IMR-90 (cell line): ENCODE measurements around the gene METTL24. TPM values are rescaled to one million over a fixed set of nuclear protein-coding genes. Genes with fewer than 3 reads are reported as not detected.

Source experiments
- ATAC-seq: fragments of 200-7000 bp; cut with Tn5 transposase; 2 replicates; pipeline ENCODE4 v1.9.1; 2020; ENCODE audit warnings: low read depth, mild to moderate bottlenecking, moderate library complexity
- BruUV-seq: library from RNA; stranded (reverse); fragments of 400-500 nt; replicated peaks from 2 replicates; lab custom pipeline; 2021; lab: Mats Ljungman, UMichigan
- CTCF ChIA-PET: fragments of 300-600 bp; formaldehyde crosslinking; extraction: SDS; loops from one replicate; lab custom pipeline; 2021; ENCODE audit warnings: antibody characterized with exemption; lab: Yijun Ruan, JAX
- POLR2A ChIA-PET: fragments of 300-600 bp; sonication (Branson Sonifier 250); formaldehyde crosslinking; loops from one replicate; lab custom pipeline; 2022; ENCODE audit warnings: antibody characterized with exemption; ENCODE audit not compliant: unreplicated experiment; lab: Charles Lee
- DNase-seq: peaks from one replicate; pipeline ENCODE4 v3.0.0; 2013
- H2AFZ ChIP-seq: replicated peaks from 2 replicates; pipeline ENCODE3; 2013; ENCODE audit warnings: low read length, mild to moderate bottlenecking; ENCODE audit not compliant: poor library complexity
- H2AK5ac ChIP-seq: 2 replicates; pipeline ENCODE4 v1.6.1; 2013; ENCODE audit warnings: low read depth, low read length, inconsistent platforms
- H2AK9ac ChIP-seq: replicated peaks from 2 replicates; pipeline ENCODE3; 2013; ENCODE audit warnings: mild to moderate bottlenecking, low read depth, low read length, moderate library complexity; ENCODE audit not compliant: poor library complexity
- H2BK120ac ChIP-seq: 2 replicates; pipeline ENCODE4 v1.6.1; 2013; ENCODE audit warnings: low read depth, low read length, inconsistent platforms
- H2BK15ac ChIP-seq: 3 replicates; pipeline ENCODE4 v1.6.1; 2013; ENCODE audit warnings: low read depth, low read length, inconsistent platforms
- H2BK20ac ChIP-seq: 2 replicates; pipeline ENCODE4 v1.6.1; 2013; ENCODE audit warnings: low read depth, mild to moderate bottlenecking, inconsistent platforms, low read length, moderate library complexity
- H2BK5ac ChIP-seq: 2 replicates; pipeline ENCODE4 v1.6.1; 2013; ENCODE audit warnings: mild to moderate bottlenecking, low read depth, low read length, inconsistent platforms; ENCODE audit not compliant: poor library complexity, severe bottlenecking
- H3K14ac ChIP-seq: replicated peaks from 2 replicates; pipeline ENCODE4 v1.6.1; 2013; ENCODE audit warnings: low read depth, low read length, inconsistent platforms
- H3K18ac ChIP-seq: 2 replicates; pipeline ENCODE4 v1.6.1; 2013; ENCODE audit warnings: low read depth, low read length, control low read depth
- H3K23ac ChIP-seq: 2 replicates; pipeline ENCODE4 v1.6.1; 2013; ENCODE audit warnings: low read depth, low read length, inconsistent platforms
- H3K27ac ChIP-seq: 2 replicates; pipeline ENCODE4 v1.5.1; 2013; ENCODE audit warnings: mild to moderate bottlenecking, control low read depth, low read length; ENCODE audit not compliant: insufficient read depth
- H3K27me3 ChIP-seq: 2 replicates; pipeline ENCODE4 v1.6.1; 2013; ENCODE audit warnings: low read length; ENCODE audit not compliant: control insufficient read depth, insufficient read depth
- H3K36me3 ChIP-seq: 2 replicates; pipeline ENCODE4 v1.6.1; 2013; ENCODE audit warnings: low read length, mixed read lengths; ENCODE audit not compliant: control insufficient read depth, insufficient read depth
- H3K4ac ChIP-seq: 2 replicates; pipeline ENCODE4 v1.6.1; 2013; ENCODE audit warnings: low read depth, low read length, inconsistent platforms
- H3K4me1 ChIP-seq: 2 replicates; pipeline ENCODE4 v1.6.1; 2013; ENCODE audit warnings: low read length, mixed read lengths; ENCODE audit not compliant: control insufficient read depth, insufficient read depth
- H3K4me2 ChIP-seq: 2 replicates; pipeline ENCODE4 v1.6.1; 2013; ENCODE audit warnings: low read depth, mild to moderate bottlenecking, control low read depth, low read length, moderate library complexity
- H3K4me3 ChIP-seq: 2 replicates; pipeline ENCODE4 v1.5.1; 2013; ENCODE audit warnings: low read depth, mild to moderate bottlenecking, control low read depth, low read length, moderate library complexity; ENCODE audit not compliant: insufficient read depth
- H3K56ac ChIP-seq: 2 replicates; pipeline ENCODE4 v1.6.1; 2013; ENCODE audit warnings: low read length, inconsistent platforms; ENCODE audit not compliant: insufficient read depth; ENCODE audit errors: extremely low read depth
- H3K79me1 ChIP-seq, 2 experiments: 2 replicates each; pipeline ENCODE4 v1.6.1; 2013; ENCODE audit warnings: low read length in 2 of 2, inconsistent platforms in 1 of 2, low read depth in 1 of 2
- H3K9ac ChIP-seq: 2 replicates; pipeline ENCODE4 v1.6.1; 2013; ENCODE audit warnings: low read depth, low read length, control low read depth
- H3K9me1 ChIP-seq: 2 replicates; pipeline ENCODE4 v1.6.1; 2013; ENCODE audit warnings: low read length, inconsistent platforms; ENCODE audit not compliant: insufficient read depth
- H3K9me3 ChIP-seq: 2 replicates; pipeline ENCODE4 v1.6.1; 2013; ENCODE audit warnings: low read length; ENCODE audit not compliant: control insufficient read depth, insufficient read depth
- H4K20me1 ChIP-seq: 2 replicates; pipeline ENCODE4 v1.6.1; 2013; ENCODE audit warnings: low read length, inconsistent platforms; ENCODE audit not compliant: insufficient read depth
- H4K5ac ChIP-seq: 2 replicates; pipeline ENCODE4 v1.6.1; 2013; ENCODE audit warnings: mild to moderate bottlenecking, low read depth, low read length, control low read depth
- H4K8ac ChIP-seq, 2 experiments: 2 replicates each; pipeline ENCODE4 v1.6.1; 2013; ENCODE audit warnings: low read depth in 2 of 2, low read length in 2 of 2, control low read depth in 1 of 2, inconsistent platforms in 1 of 2
- H4K91ac ChIP-seq: 2 replicates; pipeline ENCODE4 v1.6.1; 2013; ENCODE audit warnings: low read depth, low read length, inconsistent platforms; ENCODE audit not compliant: insufficient read depth
- SMC3 ChIP-seq: fragments of 150-350 bp; IDR thresholded peaks from 2 replicates; pipeline ENCODE4 v1.6.1; 2016; ENCODE audit warnings: low read depth, mild to moderate bottlenecking, antibody characterized with exemption, low read length, moderate library complexity
- WGBS, 2 experiments: methylation state at CpG; one replicate each; pipeline versions ENCODE4 v1.1.5 to v1.1.7; 2013; ENCODE audit warnings: missing lambda C conversion rate in 2 of 2; ENCODE audit not compliant: insufficient read length in 1 of 2; ENCODE audit errors: extremely low coverage in 2 of 2; 5-methylcytosine and 5-hydroxymethylcytosine counted together
- dilution Hi-C: fragments of 300-500 bp; cut with HindIII; formaldehyde crosslinking; loops from one replicate; pipeline ENCODE4 v1.14.3; 2018; ENCODE audit warnings: low sequenced_read_pairs; ENCODE audit not compliant: unreplicated experiment
- in situ Hi-C: fragments of 300-500 bp; cut with MboI; formaldehyde crosslinking; loops from 3 replicates; pipeline ENCODE4 v1.14.3; 2019; ENCODE audit warnings: low sequenced_read_pairs, inconsistent platforms, mixed read lengths
- intact Hi-C: fragments of 100-400 bp; cut with micrococcal nuclease; formaldehyde crosslinking; loops from 2 replicates; pipeline ENCODE4 v1.10.0; 2022
- polyA plus RNA-seq, 3 experiments: library from polyadenylated mRNA; depleted of rRNA; stranded (reverse); fragments of >200 nt; gene quantifications; 2 replicates each; pipeline ENCODE4 v1.2.3, GENCODE V29; 2012; ENCODE audit warnings: low replicate concordance in 1 of 3
- total RNA-seq: library from RNA; depleted of rRNA; stranded (reverse); fragments of >200 nt; gene quantifications from 2 replicates; pipeline ENCODE4 v1.2.3, GENCODE V29; 2012
- TF ChIP-seq, protein P1 (sequence below): fragments of 150-350 bp; IDR thresholded peaks from 2 replicates; pipeline ENCODE4 v1.6.1; 2017; ENCODE audit warnings: mild to moderate bottlenecking, antibody characterized with exemption, low read length, low read depth

Gene METTL24
- total and polyA plus RNA-seq, 2 of the 4 experiments (the other 2 are of a cell fraction): not detected

DNA sequence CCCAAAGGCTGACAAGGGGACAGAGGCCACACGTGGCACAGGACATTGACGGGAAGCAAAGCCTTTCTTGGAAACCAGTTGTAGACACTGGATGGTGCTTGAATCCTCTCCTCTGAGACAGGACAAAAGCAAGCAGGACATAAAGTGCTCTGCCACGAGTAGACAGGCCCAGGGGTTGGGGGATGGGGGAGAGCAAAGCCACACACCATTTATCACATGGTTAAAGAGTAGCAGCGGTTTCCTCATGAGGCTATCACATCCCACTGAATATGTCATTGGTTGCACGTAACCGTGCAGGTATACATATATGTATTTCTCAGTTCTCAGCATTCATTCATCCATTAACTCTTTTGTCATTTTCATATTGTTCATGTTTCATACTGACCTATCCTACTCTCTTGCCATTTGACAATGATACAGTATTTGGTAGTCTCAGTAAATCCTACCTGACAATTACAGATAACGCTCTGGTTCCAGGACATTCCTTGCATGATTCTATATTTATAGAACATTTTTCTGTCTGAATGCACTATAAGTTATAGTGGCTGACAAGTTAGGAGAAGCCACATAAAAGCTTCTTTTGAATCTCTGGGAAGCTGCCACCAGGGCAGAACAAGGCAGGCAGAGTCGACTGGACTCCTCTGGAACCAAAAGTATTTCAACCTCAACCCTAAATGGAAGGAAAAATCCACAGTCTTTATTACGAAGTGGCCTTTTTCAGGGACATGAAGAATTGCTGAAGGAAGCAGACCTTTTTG lies 23.5 kb downstream of the METTL24 start:
- no peak for ATAC-seq
- H3K36me3 ChIP-seq: no peaks in the 10 kb centered on the region
- dilution Hi-C loops (no loop called here), intact Hi-C loops (no loop called here), in situ Hi-C loops (no loop called here)
- no peaks in the 10 kb centered on the region for H3K79me1 ChIP-seq
- no peak overlapping the region for H3K14ac ChIP-seq
- no peak overlapping the region for H3K23ac ChIP-seq
- BruUV-seq: no TSS peak
- no peak overlapping the region for H4K5ac ChIP-seq
- no peak overlapping the region for H3K18ac ChIP-seq
- no peak overlapping the region for H3K4ac ChIP-seq
- 60% methylated on average over 1 of the region's 9 CpGs; no CpG with 5 or more reads in 1 of the 2 experiments for WGBS, 2 experiments
- H4K8ac ChIP-seq: no peak overlapping the region
- H3K4me2 ChIP-seq: no peak overlapping the region
- no peak overlapping the region for H4K91ac ChIP-seq
- no peaks in the 10 kb centered on the region for H4K20me1 ChIP-seq
- ChIA-PET POLR2A (no interaction called here), CTCF (interaction anchor here (0.6 kb wide), 2 partner anchors 9 to 10 kb away, joined by 3 to 6 read pairs; no protein-coding TSS in a partner anchor)
- H2BK20ac ChIP-seq: no peak overlapping the region
- no peak overlapping the region for H3K4me3 ChIP-seq
- TF ChIP-seq, protein P1, sequence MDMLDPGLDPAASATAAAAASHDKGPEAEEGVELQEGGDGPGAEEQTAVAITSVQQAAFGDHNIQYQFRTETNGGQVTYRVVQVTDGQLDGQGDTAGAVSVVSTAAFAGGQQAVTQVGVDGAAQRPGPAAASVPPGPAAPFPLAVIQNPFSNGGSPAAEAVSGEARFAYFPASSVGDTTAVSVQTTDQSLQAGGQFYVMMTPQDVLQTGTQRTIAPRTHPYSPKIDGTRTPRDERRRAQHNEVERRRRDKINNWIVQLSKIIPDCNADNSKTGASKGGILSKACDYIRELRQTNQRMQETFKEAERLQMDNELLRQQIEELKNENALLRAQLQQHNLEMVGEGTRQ: no peak
- no peak for TF ChIP-seq SMC3
- no peak overlapping the region for H2BK120ac ChIP-seq
- no peak overlapping the region for H2AK5ac ChIP-seq
- H3K27me3 ChIP-seq: no peaks in the 10 kb centered on the region
- no peak overlapping the region for H2AFZ ChIP-seq
- peaks cover 8% of the 10 kb centered on the region for H3K9me1 ChIP-seq
- no peaks in the 10 kb centered on the region for H3K9me3 ChIP-seq
- H2BK5ac ChIP-seq: no peak overlapping the region
- H3K27ac ChIP-seq: no peak overlapping the region
- peaks cover 6% of the 10 kb centered on the region; the same call in 1 of the 2 replicates for H3K4me1 ChIP-seq
- H3K56ac ChIP-seq: no peak overlapping the region
- no peak overlapping the region for H2AK9ac ChIP-seq
- H3K9ac ChIP-seq: no peak overlapping the region
- no peak for DNase-seq
- no peak overlapping the region for H2BK15ac ChIP-seq
